ENCODE measurements around the gene GPRIN2. TPM values are rescaled to one million over a fixed set of nuclear protein-coding genes. Genes with fewer than 3 reads are reported as not detected.

The GPRIN2 gene
- total RNA-seq, 1 experiment from 2014 or later: 10.5 TPM

GRCh38 chr10:46537309-46537708, 19.1 kb downstream of the GPRIN2 start:
- Mint-ChIP-seq H3K27ac (no peak overlapping the region), H3K27me3 (ENCODE audit: low read depth) (peaks cover 26% of the 10 kb centered on the region), H3K4me3 (no peak overlapping the region), H3K9me3 (no peaks in the 10 kb centered on the region), H3K4me1 (peaks cover 22 to 31% of the 10 kb centered on the region in 2 experiments), H3K36me3 (ENCODE audit: insufficient read depth in 1 of 3, low read depth in 3 of 3) (no peaks in the 10 kb centered on the region)
- Histone ChIP-seq H4K8ac (replicated peaks; ENCODE audit: insufficient read length, low read depth, low read length) (no peak overlapping the region), H3T11ph (ENCODE audit: low read length) (no peak overlapping the region), H3K79me2 (ENCODE audit: insufficient read depth, low read length) (no peaks in the 10 kb centered on the region), H3K79me1 (ENCODE audit: insufficient read depth, low read depth, low read length, poor library complexity, severe bottlenecking) (no peaks in the 10 kb centered on the region), H3K9me3 (ENCODE audit: control insufficient read depth, low read depth, low read length) (no peaks in the 10 kb centered on the region), H2BK120ac (ENCODE audit: low read depth, low read length, poor library complexity, severe bottlenecking) (no peak overlapping the region), H2BK20ac (ENCODE audit: low read depth, low read length, poor library complexity, severe bottlenecking) (no peak overlapping the region), H3K9ac (ENCODE audit: extremely low read depth, insufficient read length, low read length) (no peak overlapping the region), H3K27ac (ENCODE audit: insufficient read length, low read depth, low read length) (no peak overlapping the region), H3K23me2 (ENCODE audit: insufficient read length, low read depth, low read length, poor library complexity, severe bottlenecking) (peaks cover 3% of the 10 kb centered on the region), H2BK12ac (ENCODE audit: insufficient read length, low read depth, low read length) (no peak overlapping the region), H3K14ac (ENCODE audit: insufficient read depth, low read length) (no peak overlapping the region), H4K20me1 (ENCODE audit: control insufficient read depth, insufficient read depth, insufficient read length) (no peaks in the 10 kb centered on the region), H2AFZ (ENCODE audit: low read length) (no peak overlapping the region), H2BK5ac (ENCODE audit: insufficient read length, low read length) (no peak overlapping the region), H3K23ac (ENCODE audit: insufficient read length, low read depth, low read length) (no peak overlapping the region), H3K4me1 (ENCODE audit: insufficient read depth, low read length) (peaks cover 8% of the 10 kb centered on the region; the same call in 1 of the 2 replicates), H2AK5ac (ENCODE audit: insufficient read length, low read length) (no peak overlapping the region), H3K18ac (ENCODE audit: insufficient read length, low read depth, low read length) (no peak overlapping the region), H3K4ac (ENCODE audit: low read depth, low read length) (no peak overlapping the region), H4K91ac (ENCODE audit: insufficient read length, low read depth, low read length) (no peak overlapping the region), H3K56ac (ENCODE audit: insufficient read length, low read depth, low read length) (no peak overlapping the region), H3K4me2 (ENCODE audit: insufficient read depth, insufficient read length, low read length) (no peak overlapping the region), H2BK15ac (ENCODE audit: low read depth, low read length) (no peak overlapping the region), H3K27me3 (ENCODE audit: insufficient read depth, low read length) (no peaks in the 10 kb centered on the region; the same call in 1 of the 2 replicates), H4K5ac (ENCODE audit: insufficient read length, low read depth, low read length) (no peak overlapping the region)
- WGBS (ENCODE audit: extremely low coverage, insufficient read length, low lambda C conversion rate): no CpG with 5 or more reads among the region's 5 CpGs
- TF ChIP-seq, protein P1, sequence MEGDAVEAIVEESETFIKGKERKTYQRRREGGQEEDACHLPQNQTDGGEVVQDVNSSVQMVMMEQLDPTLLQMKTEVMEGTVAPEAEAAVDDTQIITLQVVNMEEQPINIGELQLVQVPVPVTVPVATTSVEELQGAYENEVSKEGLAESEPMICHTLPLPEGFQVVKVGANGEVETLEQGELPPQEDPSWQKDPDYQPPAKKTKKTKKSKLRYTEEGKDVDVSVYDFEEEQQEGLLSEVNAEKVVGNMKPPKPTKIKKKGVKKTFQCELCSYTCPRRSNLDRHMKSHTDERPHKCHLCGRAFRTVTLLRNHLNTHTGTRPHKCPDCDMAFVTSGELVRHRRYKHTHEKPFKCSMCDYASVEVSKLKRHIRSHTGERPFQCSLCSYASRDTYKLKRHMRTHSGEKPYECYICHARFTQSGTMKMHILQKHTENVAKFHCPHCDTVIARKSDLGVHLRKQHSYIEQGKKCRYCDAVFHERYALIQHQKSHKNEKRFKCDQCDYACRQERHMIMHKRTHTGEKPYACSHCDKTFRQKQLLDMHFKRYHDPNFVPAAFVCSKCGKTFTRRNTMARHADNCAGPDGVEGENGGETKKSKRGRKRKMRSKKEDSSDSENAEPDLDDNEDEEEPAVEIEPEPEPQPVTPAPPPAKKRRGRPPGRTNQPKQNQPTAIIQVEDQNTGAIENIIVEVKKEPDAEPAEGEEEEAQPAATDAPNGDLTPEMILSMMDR (conservative IDR thresholded peaks at IDR 0.05): no peak
- no peak for DNase-seq

All from H9 (cell line).